ENCODE data around the gene ST3GAL3. TPM values are rescaled to one million over a fixed set of nuclear protein-coding genes. Genes with fewer than 3 reads are reported as not detected.

Gene ST3GAL3
- total RNA-seq, 2 donors from 2014 or later = 15.5 to 20.6 TPM

DNA sequence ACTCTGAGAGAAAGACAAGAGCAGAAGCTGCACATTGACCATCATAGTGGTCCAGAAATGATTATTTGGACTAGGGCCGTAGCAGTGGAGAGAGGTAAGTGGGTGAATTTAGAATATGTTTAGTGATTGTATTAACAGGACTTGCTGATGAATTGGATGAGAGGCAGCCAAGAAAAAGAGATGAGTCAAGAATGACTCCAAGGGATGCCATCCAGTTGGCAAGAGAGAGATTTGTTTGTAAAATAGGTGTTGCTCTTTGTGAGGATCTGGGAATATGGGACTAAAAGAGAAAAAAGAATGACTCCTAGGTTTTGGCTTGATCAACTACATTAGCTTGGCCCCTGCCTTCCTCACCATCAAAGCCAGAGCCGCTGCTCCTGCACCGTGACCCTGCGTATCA, 172.1 kb downstream of the ST3GAL3 start:
- H3K4me3 ChIP-seq = no peak overlapping the region
- H3K9me3 ChIP-seq = no peaks in the 10 kb centered on the region
- H3K27ac ChIP-seq = peak overlapping the region in 1 of 2 donors; percentile 13
- no peak for DNase-seq (ENCODE audit: low spot score)
- H3K36me3 ChIP-seq = no peaks in the 10 kb centered on the region
- H3K27me3 ChIP-seq = no peaks in the 10 kb centered on the region
- TF ChIP-seq, protein P1, sequence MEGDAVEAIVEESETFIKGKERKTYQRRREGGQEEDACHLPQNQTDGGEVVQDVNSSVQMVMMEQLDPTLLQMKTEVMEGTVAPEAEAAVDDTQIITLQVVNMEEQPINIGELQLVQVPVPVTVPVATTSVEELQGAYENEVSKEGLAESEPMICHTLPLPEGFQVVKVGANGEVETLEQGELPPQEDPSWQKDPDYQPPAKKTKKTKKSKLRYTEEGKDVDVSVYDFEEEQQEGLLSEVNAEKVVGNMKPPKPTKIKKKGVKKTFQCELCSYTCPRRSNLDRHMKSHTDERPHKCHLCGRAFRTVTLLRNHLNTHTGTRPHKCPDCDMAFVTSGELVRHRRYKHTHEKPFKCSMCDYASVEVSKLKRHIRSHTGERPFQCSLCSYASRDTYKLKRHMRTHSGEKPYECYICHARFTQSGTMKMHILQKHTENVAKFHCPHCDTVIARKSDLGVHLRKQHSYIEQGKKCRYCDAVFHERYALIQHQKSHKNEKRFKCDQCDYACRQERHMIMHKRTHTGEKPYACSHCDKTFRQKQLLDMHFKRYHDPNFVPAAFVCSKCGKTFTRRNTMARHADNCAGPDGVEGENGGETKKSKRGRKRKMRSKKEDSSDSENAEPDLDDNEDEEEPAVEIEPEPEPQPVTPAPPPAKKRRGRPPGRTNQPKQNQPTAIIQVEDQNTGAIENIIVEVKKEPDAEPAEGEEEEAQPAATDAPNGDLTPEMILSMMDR (IDR thresholded peaks at IDR 0.05) = no peak
- peaks cover 0 to 20% of the 10 kb centered on the region in 2 donors for H3K4me1 ChIP-seq

DNA sequence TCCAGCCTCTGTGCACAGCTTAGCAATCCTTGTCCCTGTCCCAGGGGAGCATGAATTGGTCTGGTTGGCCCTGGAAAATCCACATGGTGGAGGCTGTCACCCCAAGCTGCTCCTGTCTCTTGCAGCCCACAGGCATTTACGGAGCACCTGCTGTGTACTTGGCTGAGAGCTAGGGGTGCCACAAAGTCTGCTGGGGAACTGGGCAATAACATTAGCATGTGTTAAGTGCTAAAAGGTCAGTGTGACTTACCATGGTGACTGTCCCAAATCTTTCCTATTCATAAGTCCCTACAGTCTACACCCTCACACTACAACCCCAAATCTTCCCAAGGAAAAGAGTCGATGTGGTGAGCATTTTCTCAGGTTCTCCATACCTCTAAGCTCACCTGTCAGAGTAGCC, 172.7 kb downstream of the ST3GAL3 start:
- Histone ChIP-seq H3K27me3 (no peaks in the 10 kb centered on the region), H3K27ac (peak overlapping the region in 1 of 2 donors; percentile 13), H3K36me3 (no peaks in the 10 kb centered on the region), H3K4me1 (peaks cover 0 to 20% of the 10 kb centered on the region in 2 donors), H3K9me3 (no peaks in the 10 kb centered on the region), H3K4me3 (no peak overlapping the region)
- TF ChIP-seq, protein P1 (IDR thresholded peaks at IDR 0.05) = no peak
- DNase-seq (ENCODE audit: low spot score) = no peak

DNA sequence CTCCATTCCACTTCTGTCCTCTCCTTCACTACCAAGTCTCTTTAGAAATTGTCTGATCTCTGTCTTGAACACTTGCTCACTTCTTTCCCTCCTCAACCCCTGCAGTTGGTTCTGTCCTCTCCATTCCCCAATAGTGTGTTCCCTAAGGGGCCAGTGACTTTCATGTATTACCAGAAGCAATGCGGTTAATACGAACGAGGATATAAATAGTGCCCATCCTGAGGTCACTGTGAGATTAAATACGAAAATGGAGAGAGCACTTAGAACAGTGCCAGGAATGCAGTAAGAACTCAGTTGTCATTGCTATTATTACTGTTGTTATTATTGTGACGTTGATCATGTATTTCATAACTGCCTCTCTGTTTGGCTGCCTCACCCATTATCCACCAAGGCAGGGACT, 173.3 kb downstream of the ST3GAL3 start:
- H3K36me3 ChIP-seq = no peaks in the 10 kb centered on the region
- H3K27ac ChIP-seq = peak overlapping the region in 1 of 2 donors; percentile 9
- H3K27me3 ChIP-seq = no peaks in the 10 kb centered on the region
- peaks cover 0 to 20% of the 10 kb centered on the region in 2 donors for H3K4me1 ChIP-seq
- TF ChIP-seq, protein P1 (IDR thresholded peaks at IDR 0.05) = no peak
- no peak overlapping the region for H3K4me3 ChIP-seq
- H3K9me3 ChIP-seq = no peaks in the 10 kb centered on the region
- no peak for DNase-seq (ENCODE audit: low spot score)

DNA sequence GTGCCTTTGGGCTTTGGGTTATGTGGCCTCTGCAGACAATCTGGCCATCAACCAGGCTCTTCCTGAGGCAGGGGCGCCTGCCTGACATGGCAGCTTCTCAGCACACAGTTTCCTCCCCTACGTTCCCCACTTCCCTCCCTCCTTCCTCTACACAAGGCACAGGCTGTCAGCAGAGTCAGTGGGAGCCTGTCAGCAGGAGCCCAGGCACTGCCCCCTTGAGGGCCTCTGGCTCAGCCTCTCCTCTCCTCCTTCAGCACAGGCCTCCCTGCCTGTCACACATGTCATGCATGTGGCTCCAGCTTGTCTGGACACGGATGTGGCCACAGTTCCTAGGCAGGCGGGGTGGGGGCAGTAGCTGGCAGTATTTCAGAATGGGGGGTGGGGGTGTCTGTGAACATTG, 174.1 kb downstream of the ST3GAL3 start:
- TF ChIP-seq, protein P1 (IDR thresholded peaks at IDR 0.05) = no peak
- peak overlapping the region in 1 of 2 donors; percentile 29 for H3K27ac ChIP-seq
- DNase-seq (ENCODE audit: low spot score) = no peak

DNA sequence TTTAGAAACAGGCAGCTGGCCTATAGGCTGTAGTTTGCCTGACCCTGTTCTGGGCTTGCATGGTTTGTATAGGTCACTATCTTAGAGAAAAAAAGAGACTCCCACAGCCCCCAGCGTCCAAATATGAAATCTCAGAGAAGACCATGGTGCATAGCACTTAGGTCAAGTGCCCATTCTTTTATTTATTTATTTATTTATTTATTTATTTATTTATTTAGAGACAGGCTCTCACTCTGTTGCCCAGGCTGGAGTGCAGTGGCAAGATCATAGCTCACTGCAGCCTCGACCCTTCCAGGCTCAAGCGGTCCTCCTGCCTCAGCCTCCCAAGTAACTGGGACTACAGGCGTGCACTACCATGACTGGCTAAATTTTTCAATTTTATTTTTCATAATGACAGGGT, 175.4 kb downstream of the ST3GAL3 start:
- H3K4me3 ChIP-seq = no peak overlapping the region
- H3K27ac ChIP-seq = no peak overlapping the region
- H3K27me3 ChIP-seq = no peaks in the 10 kb centered on the region
- TF ChIP-seq, protein P1 (IDR thresholded peaks at IDR 0.05) = no peak
- H3K9me3 ChIP-seq = no peaks in the 10 kb centered on the region
- H3K36me3 ChIP-seq = no peaks in the 10 kb centered on the region
- no peak for DNase-seq (ENCODE audit: low spot score)
- H3K4me1 ChIP-seq = peaks cover 0 to 20% of the 10 kb centered on the region in 2 donors

More for the DNA sequence above, 174.1 kb downstream of the ST3GAL3 start:
- Histone ChIP-seq H3K9me3 (no peaks in the 10 kb centered on the region), H3K36me3 (no peaks in the 10 kb centered on the region), H3K4me1 (peaks cover 0 to 20% of the 10 kb centered on the region in 2 donors), H3K27me3 (no peaks in the 10 kb centered on the region), H3K4me3 (no peak overlapping the region)

DNA sequence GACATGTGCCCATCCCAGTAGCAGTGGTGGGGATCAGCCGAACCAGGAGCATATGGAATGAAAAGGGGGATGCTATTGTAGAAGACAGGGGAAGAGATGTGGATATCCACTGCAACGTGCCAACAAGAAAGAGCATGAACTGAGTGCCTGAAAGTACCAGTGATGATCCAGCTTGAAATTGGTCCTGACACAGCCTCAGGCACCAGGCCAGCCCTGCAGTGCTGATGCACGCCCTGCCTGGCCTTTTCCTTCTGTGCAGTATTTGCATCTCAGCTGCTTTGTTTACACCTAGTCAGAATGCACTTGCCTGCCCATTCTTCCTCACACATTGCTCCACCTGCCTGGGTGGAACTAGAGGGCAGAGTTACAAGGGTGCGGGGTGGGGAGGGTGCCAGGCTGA, 176.0 kb downstream of the ST3GAL3 start:
- Histone ChIP-seq H3K4me3 (no peak overlapping the region), H3K9me3 (no peaks in the 10 kb centered on the region), H3K4me1 (peaks cover 0 to 20% of the 10 kb centered on the region in 2 donors), H3K27ac (no peak overlapping the region), H3K27me3 (no peaks in the 10 kb centered on the region), H3K36me3 (no peaks in the 10 kb centered on the region)
- TF ChIP-seq, protein P1 (IDR thresholded peaks at IDR 0.05) = no peak
- no peak for DNase-seq (ENCODE audit: low spot score)

Measured in right atrium auricular region (tissue), 2 donors.